ENCODE measurements around the gene CHN1.

DNA sequence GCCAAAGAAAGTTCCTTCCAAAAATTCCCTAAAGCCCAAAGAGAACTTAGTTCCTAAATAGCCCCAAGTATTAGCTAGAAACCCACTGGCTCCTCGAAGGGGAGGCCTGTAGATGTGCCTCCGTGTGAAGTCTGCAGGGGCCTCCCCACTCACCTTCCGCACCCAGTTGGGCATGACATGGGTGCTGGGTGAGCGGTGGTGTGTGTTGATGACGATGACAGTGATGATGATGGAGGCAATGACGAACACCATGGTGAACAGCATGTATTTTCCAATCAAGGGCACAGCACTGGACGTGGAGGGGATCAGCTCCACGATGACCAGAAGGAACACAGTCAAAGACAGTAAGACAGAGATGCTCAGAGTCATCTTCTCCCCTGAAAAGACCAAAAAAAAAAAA lies 255.4 kb downstream of the CHN1 start:
- TF ChIP-seq, protein P1, sequence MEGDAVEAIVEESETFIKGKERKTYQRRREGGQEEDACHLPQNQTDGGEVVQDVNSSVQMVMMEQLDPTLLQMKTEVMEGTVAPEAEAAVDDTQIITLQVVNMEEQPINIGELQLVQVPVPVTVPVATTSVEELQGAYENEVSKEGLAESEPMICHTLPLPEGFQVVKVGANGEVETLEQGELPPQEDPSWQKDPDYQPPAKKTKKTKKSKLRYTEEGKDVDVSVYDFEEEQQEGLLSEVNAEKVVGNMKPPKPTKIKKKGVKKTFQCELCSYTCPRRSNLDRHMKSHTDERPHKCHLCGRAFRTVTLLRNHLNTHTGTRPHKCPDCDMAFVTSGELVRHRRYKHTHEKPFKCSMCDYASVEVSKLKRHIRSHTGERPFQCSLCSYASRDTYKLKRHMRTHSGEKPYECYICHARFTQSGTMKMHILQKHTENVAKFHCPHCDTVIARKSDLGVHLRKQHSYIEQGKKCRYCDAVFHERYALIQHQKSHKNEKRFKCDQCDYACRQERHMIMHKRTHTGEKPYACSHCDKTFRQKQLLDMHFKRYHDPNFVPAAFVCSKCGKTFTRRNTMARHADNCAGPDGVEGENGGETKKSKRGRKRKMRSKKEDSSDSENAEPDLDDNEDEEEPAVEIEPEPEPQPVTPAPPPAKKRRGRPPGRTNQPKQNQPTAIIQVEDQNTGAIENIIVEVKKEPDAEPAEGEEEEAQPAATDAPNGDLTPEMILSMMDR (IDR thresholded peaks at IDR 0.05) = no peak
- no peak for TF ChIP-seq POLR2A (IDR thresholded peaks at IDR 0.05)

All from sigmoid colon (tissue), 3 donors.